Chondrocyte (in vitro differentiated cells): ENCODE results near the gene PLXNA2. TPM values are rescaled to one million over a fixed set of nuclear protein-coding genes. Genes with fewer than 3 reads are reported as not detected.
A peak's percentile ranks its signal among the peaks of the same experiment; 100 is the strongest.

Experiments used
- DNase-seq: peaks from one replicate; pipeline ENCODE4 v3.0.0; 2021; ENCODE audit warnings: mixed read lengths, low spot score
- H3K27ac Mint-ChIP-seq: one replicate; pipeline ENCODE4 v1.8.0; 2021; ENCODE audit warnings: mild to moderate bottlenecking, moderate library complexity, mixed read lengths; ENCODE audit not compliant: unreplicated experiment
- H3K27me3 Mint-ChIP-seq: 2 replicates; pipeline ENCODE4 v1.8.0; 2021; ENCODE audit warnings: low read depth, mixed read lengths
- H3K36me3 Mint-ChIP-seq: 2 replicates; pipeline ENCODE4 v1.8.0; 2021; ENCODE audit warnings: low read depth, mixed read lengths
- H3K4me1 Mint-ChIP-seq: 2 replicates; pipeline ENCODE4 v1.8.0; 2021; ENCODE audit warnings: low read depth, mild to moderate bottlenecking, mixed read lengths
- H3K4me3 Mint-ChIP-seq: one replicate; pipeline ENCODE4 v1.8.0; 2021; ENCODE audit warnings: mild to moderate bottlenecking, moderate library complexity, mixed read lengths; ENCODE audit not compliant: unreplicated experiment
- H3K9me3 Mint-ChIP-seq: 2 replicates; pipeline ENCODE4 v1.8.0; 2021; ENCODE audit warnings: low read depth, mixed read lengths
- total RNA-seq: library from RNA; stranded (reverse); gene quantifications from 3 replicates; pipeline ENCODE4 v1.2.1, GENCODE V29; 2021
- TF ChIP-seq, protein P1 (sequence below): fragments of 200-600 bp; sonication (generic); IDR thresholded peaks from 2 replicates; pipeline ENCODE4 v1.5.0; 2021; ENCODE audit warnings: antibody characterized with exemption, mild to moderate bottlenecking, moderate library complexity

The PLXNA2 gene
- total RNA-seq, 1 donor from 2014 or later: 22.0 TPM

DNA sequence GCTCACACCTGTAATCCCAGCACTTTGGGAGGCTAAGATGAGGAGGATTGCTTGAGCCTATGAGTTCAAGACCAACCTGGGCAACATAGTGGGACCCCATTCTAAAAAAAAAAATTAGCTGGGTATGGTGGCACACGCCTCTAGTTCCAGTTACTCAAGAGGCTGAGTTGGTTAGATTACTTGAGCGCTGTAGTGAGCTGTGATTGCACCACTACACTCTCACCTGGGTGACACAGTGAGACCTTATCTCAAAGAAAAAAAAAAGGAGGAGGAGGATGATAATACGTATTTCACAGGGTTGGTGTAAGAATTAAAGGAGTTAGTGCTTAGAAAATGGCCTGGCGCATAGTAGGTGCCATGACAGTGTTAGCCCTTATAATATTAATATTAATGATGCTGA lies 144.1 kb downstream of the PLXNA2 start:
- no peaks in the 10 kb centered on the region for H3K9me3 Mint-ChIP-seq
- no peak overlapping the region for H3K4me3 Mint-ChIP-seq
- no peak for DNase-seq
- H3K27me3 Mint-ChIP-seq: no peaks in the 10 kb centered on the region
- peaks cover 3% of the 10 kb centered on the region for H3K4me1 Mint-ChIP-seq
- H3K27ac Mint-ChIP-seq: no peak overlapping the region
- TF ChIP-seq, protein P1, sequence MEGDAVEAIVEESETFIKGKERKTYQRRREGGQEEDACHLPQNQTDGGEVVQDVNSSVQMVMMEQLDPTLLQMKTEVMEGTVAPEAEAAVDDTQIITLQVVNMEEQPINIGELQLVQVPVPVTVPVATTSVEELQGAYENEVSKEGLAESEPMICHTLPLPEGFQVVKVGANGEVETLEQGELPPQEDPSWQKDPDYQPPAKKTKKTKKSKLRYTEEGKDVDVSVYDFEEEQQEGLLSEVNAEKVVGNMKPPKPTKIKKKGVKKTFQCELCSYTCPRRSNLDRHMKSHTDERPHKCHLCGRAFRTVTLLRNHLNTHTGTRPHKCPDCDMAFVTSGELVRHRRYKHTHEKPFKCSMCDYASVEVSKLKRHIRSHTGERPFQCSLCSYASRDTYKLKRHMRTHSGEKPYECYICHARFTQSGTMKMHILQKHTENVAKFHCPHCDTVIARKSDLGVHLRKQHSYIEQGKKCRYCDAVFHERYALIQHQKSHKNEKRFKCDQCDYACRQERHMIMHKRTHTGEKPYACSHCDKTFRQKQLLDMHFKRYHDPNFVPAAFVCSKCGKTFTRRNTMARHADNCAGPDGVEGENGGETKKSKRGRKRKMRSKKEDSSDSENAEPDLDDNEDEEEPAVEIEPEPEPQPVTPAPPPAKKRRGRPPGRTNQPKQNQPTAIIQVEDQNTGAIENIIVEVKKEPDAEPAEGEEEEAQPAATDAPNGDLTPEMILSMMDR: no peak
- H3K36me3 Mint-ChIP-seq: peaks cover 19% of the 10 kb centered on the region

DNA sequence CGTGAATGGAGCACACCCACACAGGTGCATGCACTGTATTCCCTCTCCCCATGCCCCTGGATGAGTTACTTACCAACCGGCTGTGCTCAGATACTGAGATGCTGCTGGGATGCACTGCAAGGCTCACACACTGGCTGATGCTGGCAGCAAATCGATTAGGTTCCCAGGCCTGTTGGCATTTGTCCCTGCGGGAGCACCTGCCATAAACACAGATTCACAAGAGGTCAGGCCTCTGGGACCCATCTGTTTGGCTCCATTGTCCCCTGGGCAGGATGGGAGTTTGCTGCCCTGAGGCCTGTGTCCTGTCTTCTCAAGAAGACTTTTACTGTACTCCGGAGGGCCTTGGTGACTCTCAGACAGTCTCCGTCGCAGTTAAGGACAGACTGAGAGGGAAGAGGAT lies 145.4 kb downstream of the PLXNA2 start:
- no peak overlapping the region for H3K27ac Mint-ChIP-seq
- no peak overlapping the region for H3K4me3 Mint-ChIP-seq
- H3K4me1 Mint-ChIP-seq: no peaks in the 10 kb centered on the region
- no peak for DNase-seq
- H3K9me3 Mint-ChIP-seq: no peaks in the 10 kb centered on the region
- TF ChIP-seq, protein P1: no peak
- no peaks in the 10 kb centered on the region for H3K27me3 Mint-ChIP-seq
- H3K36me3 Mint-ChIP-seq: peaks cover 23% of the 10 kb centered on the region

DNA sequence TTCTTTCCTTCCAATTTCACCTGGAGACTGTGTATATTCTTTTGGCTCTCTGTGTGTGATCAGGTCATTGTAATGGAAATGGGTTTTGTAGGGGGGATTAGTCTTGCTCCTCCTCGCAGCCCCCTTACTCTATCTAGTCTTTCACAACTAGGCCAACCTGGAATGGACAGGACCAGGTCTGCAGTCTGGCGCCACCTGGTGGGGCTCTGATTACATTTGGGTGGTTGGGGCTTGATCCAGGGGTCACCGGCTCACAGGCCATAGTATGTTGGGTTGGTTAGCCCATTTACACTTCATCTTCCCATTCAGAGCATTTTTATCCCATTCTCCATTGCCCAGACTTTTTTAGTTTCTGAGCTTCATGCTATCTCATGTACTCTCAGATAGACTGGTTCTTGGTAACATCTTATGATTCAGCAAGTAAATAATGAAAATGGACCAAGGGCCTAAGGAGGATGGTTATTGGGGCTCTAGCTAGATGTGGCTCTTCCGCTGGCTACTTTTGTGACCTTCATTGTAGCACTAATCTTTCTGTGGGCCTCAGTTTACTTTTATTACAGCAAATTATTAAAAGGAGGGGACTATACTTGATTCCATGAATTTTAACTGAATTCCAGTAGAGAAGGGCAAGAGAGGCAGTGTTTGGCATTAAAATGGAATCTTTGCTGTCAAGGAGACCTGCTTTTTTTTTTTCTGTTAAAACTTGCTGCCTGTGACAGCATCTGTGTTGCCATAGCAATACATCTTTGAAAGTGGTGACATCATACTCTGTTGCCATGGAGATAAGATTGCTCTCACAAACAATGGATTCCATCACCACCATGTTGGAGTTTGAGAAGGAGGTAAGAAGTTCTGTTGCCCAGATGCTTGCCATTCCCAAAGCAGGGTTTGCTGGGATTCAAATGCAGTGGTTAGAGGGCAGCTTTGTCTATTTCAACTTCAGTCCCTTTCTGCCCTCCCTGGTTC lies 150.1 kb downstream of the PLXNA2 start:
- peaks cover 21% of the 10 kb centered on the region for H3K4me1 Mint-ChIP-seq
- DNase-seq: no peak
- H3K4me3 Mint-ChIP-seq: no peak overlapping the region
- H3K27ac Mint-ChIP-seq: peak overlapping the region; percentile 22
- H3K27me3 Mint-ChIP-seq: no peaks in the 10 kb centered on the region
- H3K9me3 Mint-ChIP-seq: no peaks in the 10 kb centered on the region
- TF ChIP-seq, protein P1: peak; percentile 84
- peaks cover 34% of the 10 kb centered on the region for H3K36me3 Mint-ChIP-seq

DNA sequence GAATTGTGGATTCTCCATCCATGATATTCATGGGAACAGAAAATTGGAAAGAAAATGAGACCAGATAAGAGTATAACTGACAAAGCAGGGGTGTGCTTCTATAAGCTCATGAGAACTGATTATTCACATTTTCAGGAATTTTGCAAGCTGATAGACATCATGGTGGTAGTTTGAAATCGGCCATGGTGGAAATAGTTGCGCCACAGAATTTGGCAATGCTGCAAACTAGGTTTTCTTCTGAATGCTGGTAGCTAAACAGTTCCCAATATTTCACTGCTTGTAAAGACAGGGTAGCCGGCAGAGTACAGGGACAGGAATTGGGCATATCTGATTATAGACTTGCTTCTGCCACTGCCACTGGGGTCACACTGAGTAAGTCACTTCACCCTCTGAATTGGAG lies 151.1 kb downstream of the PLXNA2 start:
- DNase-seq: no peak
- Mint-ChIP-seq H3K4me1 (peaks cover 21% of the 10 kb centered on the region), H3K27ac (no peak overlapping the region), H3K27me3 (no peaks in the 10 kb centered on the region), H3K4me3 (no peak overlapping the region), H3K36me3 (peaks cover 31% of the 10 kb centered on the region), H3K9me3 (no peaks in the 10 kb centered on the region)
- TF ChIP-seq, protein P1: no peak

DNA sequence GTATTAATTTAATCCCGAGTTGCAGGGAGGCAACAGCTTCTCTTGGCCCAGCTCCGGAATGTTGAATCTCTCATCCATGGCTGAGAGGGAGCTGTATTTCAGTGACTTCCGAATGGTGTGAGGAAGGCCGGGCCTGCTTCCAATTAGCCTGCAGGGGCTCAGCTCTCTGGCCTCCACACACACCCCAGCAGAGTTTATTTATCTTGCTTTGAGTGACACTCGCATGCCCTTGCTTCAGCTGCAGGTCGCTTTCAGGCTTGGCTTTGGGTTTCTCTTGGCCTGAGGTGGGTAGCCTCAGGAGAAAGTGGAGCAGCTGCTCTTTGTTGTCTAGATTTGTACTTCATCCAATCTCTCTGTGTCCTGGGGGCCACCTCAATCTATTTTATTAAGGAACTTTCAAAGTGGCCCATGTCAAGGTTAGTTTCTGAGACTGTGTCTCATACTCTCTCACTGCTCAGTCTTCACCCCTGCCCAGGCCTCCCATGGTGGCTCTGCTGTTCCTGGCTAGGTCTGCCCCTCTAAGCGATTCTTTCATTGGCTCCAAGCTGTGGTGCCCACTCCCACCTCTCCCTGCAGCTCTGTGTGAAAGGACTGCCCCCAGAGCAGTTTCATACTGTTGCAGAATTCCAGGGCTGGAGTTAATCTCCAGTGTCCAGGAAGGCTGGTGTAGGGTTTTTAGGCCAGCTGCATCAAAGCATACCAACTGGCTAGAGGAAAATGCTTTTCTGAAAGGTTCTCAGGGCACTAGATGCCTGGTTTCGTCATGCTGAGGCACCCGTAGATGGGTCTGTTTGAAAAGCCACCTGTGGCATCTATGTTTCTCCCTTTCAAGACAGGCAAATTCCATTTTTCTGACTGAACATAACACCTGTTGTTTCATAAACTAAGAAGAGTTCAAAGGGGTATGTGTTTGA lies 153.5 kb downstream of the PLXNA2 start:
- DNase-seq: no peak
- H3K4me3 Mint-ChIP-seq: no peak overlapping the region
- TF ChIP-seq, protein P1: no peak
- peaks cover 34% of the 10 kb centered on the region for H3K4me1 Mint-ChIP-seq
- H3K27ac Mint-ChIP-seq: peak overlapping the region; percentile 80
- H3K36me3 Mint-ChIP-seq: peaks cover 29% of the 10 kb centered on the region
- H3K9me3 Mint-ChIP-seq: no peaks in the 10 kb centered on the region
- H3K27me3 Mint-ChIP-seq: no peaks in the 10 kb centered on the region
